GM19099 (cell line): ENCODE results near the gene CFAP141.

Experiments used
- POLR2A ChIP-seq: IDR thresholded peaks from 3 replicates; pipeline ENCODE4 v1.6.1; 2011; ENCODE audit warnings: low read depth; ENCODE audit not compliant: insufficient read length; ENCODE audit errors: extremely low read depth

The CFAP141 gene

GRCh38 chr1:154181944-154182343 is 24.2 kb downstream of the CFAP141 start:
- TF ChIP-seq POLR2A: no peak

GRCh38 chr1:154179946-154180687 is 26.0 kb downstream of the CFAP141 start:
- no peak for TF ChIP-seq POLR2A

GRCh38 chr1:154178911-154179811 is 27.0 kb downstream of the CFAP141 start:
- no peak for TF ChIP-seq POLR2A

GRCh38 chr1:154178013-154178412 is 28.1 kb downstream of the CFAP141 start:
- no peak for TF ChIP-seq POLR2A

- TF ChIP-seq POLR2A: no peak
Observed at GRCh38 chr1:154176337-154176736, 29.8 kb downstream of the CFAP141 start.

GRCh38 chr1:154174654-154175053 is 31.5 kb downstream of the CFAP141 start:
- TF ChIP-seq POLR2A: no peak

- no peak for TF ChIP-seq POLR2A
Observed at GRCh38 chr1:154171880-154172279, 34.3 kb downstream of the CFAP141 start.

GRCh38 chr1:154171223-154171583 is 34.9 kb downstream of the CFAP141 start:
- TF ChIP-seq POLR2A: no peak

- TF ChIP-seq POLR2A: no peak
Observed at GRCh38 chr1:154170547-154171222, 35.4 kb downstream of the CFAP141 start.

- no peak for TF ChIP-seq POLR2A
Observed at GRCh38 chr1:154167461-154167860, 38.7 kb downstream of the CFAP141 start.

GRCh38 chr1:154166207-154166606 is 39.9 kb downstream of the CFAP141 start:
- TF ChIP-seq POLR2A: no peak

- TF ChIP-seq POLR2A: no peak
Observed at GRCh38 chr1:154159554-154159953, 46.6 kb downstream of the CFAP141 start.

- TF ChIP-seq POLR2A: no peak
Observed at GRCh38 chr1:154158307-154159125, 47.6 kb downstream of the CFAP141 start.

GRCh38 chr1:154157520-154158306 is 48.4 kb downstream of the CFAP141 start:
- no peak for TF ChIP-seq POLR2A

- no peak for TF ChIP-seq POLR2A
Observed at GRCh38 chr1:154155251-154155650, 50.9 kb downstream of the CFAP141 start.
